GM21619 (cell line): ENCODE results near the gene ZP1.

ENCODE experiments used
- ATAC-seq: cut with Tn5 transposase; IDR thresholded peaks from one replicate; pipeline ENCODE4 v1.9.1; 2021; ENCODE audit not compliant: unreplicated experiment

Gene ZP1

GRCh38 chr11:60922906-60923305 lies 55.6 kb downstream of the ZP1 start:
- ATAC-seq: no peak

DNA sequence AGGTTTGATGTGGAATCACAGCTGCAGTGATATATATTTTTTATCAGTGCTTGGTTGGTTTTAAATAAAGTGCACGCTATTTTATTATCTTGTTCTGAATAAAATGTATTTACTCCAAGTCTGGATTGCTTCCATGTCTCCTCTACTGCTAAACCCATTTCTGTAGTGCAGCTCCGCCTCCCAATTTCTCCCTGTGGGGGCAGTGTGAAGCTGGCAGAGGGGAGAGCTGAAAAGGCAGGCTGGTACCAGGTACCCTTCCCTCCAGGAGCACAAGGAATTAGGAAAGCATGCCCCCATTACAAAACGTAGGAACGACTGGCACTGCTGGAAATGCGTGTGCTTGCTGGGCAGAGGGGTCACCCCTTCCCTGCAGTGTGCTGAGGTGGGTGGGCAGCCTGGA lies 56.0 kb downstream of the ZP1 start:
- no peak for ATAC-seq

DNA sequence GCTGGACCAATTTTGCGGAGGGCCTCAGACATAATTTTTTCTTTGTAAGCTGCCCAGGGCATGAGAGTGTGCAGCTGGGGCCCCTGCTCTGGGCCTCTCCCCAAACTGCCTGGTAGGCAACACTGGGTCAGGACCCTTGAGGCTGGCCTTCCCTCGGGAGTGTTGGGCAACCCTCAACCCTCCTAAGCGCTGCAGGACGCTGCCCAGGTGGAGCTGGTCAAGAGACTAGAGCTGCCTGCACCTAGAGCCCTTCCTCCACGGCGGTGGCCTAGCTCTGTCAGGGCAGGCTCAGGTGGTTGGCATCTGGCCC lies 56.4 kb downstream of the ZP1 start:
- no peak for ATAC-seq

DNA sequence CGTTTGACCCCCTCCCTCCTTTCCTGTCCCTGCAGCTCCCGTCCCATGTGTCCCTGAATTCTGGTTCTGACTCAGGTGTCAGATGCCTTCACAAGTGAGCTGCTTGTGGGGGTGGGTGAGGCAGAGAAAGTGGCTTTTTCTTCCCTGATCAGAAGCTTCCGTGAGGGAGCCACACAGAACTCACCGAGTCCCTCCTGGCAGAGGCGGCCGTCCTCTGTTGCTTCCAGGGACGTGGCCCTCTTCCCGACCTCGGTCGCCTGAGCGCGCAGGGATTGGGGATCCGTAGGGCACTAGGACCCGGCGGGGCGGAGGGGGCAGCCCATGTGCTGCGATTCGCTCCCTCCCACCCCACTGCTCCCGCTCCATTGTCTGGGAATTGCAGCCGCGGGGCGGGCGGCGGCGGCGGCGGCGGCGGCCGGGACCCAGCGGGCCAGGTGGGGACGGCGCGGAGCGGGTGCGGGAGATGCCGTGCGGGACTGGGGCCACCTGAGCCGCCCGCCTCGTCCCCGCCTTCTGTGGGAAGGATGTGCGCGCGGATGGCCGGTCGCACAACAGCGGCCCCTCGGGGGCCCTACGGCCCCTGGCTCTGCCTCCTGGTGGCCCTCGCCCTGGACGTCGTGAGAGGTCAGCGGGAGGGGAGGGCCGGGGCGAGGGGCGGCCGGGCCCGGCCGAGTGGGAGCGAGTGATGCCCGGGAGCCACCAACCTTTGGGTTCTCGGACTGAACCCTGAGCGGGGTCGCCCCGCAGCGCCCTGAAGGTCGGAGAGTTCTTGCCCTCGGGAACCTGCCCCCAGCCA lies 57.0 kb downstream of the ZP1 start, which contains the start of gene TMEM132A:
TSS of gene TMEM132A (plus strand) at position 351 of the 796 bp plus-strand sequence. CDS start at position 525, 174 bp downstream.
- ATAC-seq: no peak
